ENCODE results near the gene EXOSC5. TPM values are rescaled to one million over a fixed set of nuclear protein-coding genes. Genes with fewer than 3 reads are reported as not detected.

EXOSC5 gene
- total and polyA plus RNA-seq, 9 of the 15 experiments (the other 6 are each of a cell fraction or from before 2014, with no cell fraction given) = 10.9 to 75.5 (median 37.8) TPM

GRCh38 chr19:41445575-41445974, 48.4 kb upstream of the EXOSC5 start (continued):
- TF ChIP-seq ZNF407 (IDR thresholded peaks at IDR 0.05; ENCODE audit: low read depth) (no peak), CHD4 (IDR thresholded peaks at IDR 0.05; ENCODE audit: insufficient read depth, insufficient replicate concordance, low read depth, low read length, poor library complexity, severe bottlenecking) (no peak), ILK (tag; IDR thresholded peaks at IDR 0.05; ENCODE audit: borderline replicate concordance, low read depth) (no peak), HDAC1 (IDR thresholded peaks at IDR 0.05) (no peak), WHSC1 (IDR thresholded peaks at IDR 0.05; ENCODE audit: low read length) (no peak)
